CD4-positive, alpha-beta T cell treated with Interleukin-15 for 4 hours (primary cell): Measurements from ENCODE around the gene ESR1.

Experiments
- DNase-seq: peaks from one replicate; pipeline ENCODE4 v3.0.0-alpha.2; 2020; ENCODE audit warnings: low spot score

ESR1 gene

DNA sequence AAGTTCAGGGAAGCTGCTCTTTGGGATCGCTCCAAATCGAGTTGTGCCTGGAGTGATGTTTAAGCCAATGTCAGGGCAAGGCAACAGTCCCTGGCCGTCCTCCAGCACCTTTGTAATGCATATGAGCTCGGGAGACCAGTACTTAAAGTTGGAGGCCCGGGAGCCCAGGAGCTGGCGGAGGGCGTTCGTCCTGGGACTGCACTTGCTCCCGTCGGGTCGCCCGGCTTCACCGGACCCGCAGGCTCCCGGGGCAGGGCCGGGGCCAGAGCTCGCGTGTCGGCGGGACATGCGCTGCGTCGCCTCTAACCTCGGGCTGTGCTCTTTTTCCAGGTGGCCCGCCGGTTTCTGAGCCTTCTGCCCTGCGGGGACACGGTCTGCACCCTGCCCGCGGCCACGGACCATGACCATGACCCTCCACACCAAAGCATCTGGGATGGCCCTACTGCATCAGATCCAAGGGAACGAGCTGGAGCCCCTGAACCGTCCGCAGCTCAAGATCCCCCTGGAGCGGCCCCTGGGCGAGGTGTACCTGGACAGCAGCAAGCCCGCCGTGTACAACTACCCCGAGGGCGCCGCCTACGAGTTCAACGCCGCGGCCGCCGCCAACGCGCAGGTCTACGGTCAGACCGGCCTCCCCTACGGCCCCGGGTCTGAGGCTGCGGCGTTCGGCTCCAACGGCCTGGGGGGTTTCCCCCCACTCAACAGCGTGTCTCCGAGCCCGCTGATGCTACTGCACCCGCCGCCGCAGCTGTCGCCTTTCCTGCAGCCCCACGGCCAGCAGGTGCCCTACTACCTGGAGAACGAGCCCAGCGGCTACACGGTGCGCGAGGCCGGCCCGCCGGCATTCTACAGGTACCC lies at the start of gene ESR1:
Gene ESR1, plus strand, starts transcription at position 170 of the 858 bp plus-strand sequence. Its CDS starts 231 bp downstream, at position 401.
- DNase-seq, result no peak

DNA sequence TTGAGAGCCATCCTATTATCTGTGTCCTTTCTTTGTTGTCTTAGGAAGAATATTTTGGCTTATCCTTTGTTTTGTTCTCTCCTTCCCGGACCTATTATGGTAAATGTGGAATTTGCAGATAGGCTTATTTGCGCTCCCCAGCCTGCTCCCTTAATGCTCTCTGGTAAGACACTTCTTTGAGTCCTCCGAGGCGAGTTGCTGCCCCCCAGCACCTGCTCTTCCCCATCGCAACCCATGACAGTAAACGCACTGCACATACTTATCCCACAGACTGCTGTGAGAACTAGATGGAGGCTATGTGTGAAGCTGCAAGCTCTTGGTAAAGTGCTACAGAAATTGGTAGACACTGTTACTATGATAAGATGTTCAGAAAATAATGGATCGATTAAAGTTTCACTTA lies 47.0 kb upstream of the ESR1 start:
- DNase-seq, result no peak

DNA sequence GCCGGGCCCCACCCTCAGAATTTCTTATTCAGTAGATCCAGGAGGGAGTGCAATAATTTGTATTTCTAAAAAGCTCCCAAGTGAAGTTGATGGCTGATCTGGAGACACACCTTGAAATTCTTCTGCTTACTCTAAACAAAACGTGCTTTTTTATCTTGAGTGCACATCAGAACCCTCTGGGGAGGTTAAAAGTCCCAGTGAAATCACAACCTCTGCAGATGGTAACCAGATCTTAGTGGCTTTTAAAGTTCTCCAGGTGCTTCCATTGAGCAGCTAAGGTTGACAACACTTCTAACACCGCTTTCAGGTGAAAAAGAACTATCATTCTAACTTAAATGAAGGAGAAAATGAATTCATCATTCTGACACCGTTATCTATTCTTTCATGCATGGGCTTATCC lies 45.6 kb upstream of the ESR1 start:
- DNase-seq, result no peak

DNA sequence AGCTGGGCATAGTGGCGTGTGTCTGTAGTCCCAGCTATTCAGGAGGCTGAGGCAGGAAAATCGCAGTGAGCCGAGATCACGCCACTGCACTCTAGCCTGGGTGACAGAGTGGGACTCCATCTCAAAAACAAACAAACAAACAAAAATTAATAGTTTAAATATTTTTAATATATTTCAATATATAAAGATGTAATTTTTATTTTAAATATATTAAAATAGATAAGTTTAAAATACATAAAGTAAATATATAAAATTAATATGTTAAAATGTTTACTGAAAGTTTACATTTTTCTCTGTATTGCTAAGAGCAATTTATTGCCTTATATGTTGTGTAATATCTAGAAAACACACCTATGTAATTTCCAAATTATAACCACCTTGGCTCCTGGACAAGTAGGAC lies 44.7 kb upstream of the ESR1 start:
- DNase-seq, result no peak

DNA sequence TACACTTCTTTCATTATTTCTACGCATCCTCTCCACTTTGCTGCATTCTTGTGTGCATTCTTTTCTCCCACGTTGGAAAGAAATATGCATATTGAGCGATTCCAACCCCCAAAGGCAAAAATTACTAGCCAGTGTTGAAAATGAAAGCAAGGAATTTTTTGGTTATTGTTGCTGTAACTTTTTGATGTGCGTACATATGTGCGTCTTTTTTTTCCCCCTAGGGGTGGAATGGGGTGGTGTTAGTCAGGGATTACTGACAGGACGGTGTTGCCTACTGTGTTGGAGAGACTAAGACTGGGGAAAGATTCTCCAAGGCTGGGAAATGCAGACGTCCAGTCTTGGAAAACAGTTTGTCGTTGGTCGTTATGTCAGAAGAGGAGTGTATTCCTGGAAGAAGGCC lies 44.2 kb upstream of the ESR1 start:
- no peak for DNase-seq

DNA sequence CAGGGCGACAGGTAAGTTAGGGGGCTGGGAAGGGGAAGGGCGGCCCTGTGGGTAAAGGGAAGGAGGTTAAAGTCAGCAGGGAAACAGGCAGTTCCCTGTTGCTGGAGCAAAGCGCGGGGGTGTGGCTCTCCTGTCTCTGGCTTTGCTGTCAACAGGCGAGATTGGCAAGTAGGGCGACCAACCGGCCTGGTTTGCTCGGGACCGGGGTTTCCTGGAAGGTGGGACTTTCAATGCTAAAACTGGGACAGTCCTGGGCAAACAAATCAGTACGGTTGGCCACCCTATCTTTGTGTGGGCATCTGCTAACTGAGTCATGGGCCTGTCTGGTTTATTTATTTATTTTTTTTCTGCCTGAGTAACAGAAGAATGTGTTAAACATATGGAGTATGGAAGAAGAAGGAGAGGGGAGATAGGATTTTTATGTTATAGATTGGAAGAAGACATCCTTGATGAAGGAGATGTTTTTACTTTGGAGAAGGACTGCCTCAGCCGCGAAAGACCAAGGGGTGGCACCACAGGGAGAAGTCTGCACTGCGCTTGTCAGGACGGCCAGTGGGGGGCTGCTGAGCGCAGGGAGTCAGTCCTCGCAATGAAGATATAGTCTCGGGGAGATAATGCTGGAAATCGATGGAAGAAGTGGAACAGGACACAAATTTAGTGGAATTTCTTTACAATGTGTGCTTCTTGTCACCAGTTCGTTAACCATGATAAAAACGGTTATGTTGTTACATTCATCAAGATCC lies 43.4 kb upstream of the ESR1 start:
- DNase-seq, result peak; percentile 10

DNA sequence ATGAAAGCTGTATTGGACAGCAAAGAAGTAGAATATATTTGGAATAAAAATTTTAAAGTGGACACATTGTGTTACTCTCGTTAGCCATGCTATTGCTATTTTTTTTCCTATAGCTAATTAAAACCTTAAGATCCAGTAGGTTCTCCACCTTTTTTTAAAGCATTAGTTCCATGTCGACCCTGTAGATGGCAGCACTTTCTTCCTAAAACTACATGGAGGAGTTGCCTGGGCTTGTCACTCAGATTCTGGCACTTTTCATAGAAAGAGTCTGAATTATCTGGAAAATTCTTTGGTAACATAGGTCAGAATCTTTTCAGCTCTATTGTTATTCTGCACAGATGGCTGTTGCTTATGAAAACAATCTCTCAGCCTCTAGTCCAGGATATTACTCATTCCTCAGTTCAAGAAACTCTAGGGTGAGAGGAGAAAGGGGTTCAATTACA lies 42.0 kb upstream of the ESR1 start:
- peak; percentile 62 for DNase-seq

DNA sequence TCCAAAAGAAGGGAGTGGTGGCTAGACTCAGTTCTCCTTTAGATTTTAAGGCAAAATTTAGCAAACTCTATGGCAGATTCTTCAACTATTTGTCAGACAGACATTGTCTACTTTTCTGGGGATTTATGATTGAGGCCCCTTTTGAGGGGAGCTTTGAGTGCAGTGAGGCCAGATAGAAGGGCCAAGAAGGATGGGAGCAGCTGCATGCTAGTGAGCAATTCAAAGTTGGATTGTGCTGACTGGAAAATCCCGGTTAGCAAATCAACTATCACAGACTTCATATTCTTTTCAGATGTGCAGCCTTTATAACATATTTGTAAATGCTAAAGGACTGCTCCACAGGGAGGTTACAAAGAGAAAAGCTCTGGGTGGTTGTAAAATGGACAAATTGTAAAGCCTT lies 35.0 kb upstream of the ESR1 start:
- DNase-seq, result no peak

DNA sequence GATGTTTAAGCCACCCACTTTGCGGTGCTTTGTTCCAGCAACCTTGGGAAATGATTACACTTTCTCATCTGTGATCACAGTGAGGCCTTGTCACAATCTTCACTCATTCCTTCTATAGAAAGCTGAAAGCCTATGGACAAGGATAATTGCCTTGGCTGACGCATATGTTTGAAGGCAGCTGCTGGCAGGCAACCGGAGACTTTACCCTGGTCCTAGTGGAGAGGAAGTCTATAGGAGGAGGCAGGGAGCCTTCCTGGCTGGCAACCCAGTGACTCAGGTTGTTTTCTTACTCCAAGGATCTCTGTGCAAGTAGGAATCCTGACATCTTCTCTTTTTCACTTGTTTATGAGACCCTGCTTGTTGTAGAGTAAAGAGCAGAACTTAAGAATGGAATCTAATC lies 34.1 kb upstream of the ESR1 start:
- no peak for DNase-seq

DNA sequence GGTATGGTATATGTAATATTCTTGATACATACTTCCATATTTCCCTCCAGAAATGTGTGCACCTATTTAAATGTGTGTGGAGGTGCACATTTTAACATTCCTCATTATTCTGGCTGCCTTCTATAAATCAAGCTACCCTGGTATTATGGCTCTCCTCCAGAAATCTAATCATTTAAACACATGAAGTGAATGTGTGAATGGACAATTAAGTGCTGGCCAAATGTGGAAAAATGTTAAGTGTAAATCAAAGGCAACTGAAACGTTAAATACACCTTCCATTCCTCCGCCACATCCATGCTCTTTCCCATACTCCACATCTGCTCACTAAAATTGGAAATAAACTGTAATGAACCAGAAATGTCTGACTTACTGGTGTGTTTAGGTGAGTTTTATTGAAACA lies 24.9 kb upstream of the ESR1 start:
- DNase-seq, result no peak

DNA sequence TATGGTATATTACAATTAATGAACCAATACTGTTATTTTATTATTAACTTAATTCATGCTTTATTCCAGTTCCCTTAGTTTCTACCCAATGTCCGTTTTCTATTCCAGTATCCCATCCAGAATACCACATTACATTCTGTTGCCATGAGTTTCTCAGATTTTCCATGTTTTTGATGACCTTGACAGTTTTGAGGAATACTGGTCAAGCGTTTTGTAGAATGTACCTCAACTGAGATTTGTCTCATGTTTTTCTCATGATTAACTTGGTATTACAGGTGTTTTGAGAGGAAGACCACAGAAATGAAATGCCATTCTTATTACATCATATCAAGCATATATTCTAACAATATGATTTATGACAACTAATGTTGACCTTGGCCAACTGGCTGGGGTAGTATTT lies 23.8 kb upstream of the ESR1 start:
- DNase-seq, result no peak

DNA sequence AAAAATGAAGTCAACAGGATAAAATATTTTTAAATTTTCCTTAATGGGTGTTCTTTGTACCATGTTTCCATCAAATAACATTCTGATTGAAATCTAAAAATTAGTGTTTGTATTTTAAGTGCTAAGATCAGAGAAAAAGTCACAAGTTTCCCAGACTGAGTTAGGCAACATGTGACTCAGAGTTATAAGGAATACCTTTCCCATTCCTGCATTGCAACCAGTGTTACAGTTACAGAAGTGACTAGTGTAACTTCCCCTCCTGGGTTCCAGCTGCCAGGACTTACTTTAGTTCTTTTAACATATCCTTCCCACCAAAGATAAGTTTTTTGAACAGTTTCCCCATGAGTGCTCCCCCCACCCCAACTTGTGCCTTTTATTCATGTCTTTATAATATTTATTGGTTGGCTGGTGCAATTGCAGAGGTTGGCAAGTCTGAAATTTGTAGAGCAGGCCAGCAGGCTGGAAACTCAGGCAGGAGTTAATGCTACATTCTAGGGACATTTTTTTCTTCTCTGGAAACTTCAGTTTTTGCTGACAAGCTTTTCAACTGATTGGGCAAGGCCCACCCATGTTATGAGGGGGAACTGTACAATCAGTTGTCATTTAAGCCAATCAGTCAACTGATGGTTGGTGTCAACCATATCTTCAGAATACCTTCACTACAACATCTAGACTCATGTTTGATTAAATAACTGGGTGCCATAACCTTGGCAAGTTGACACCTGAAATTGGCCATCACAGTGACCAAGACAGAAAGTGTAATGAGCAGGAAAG lies 22.9 kb upstream of the ESR1 start:
- no peak for DNase-seq

DNA sequence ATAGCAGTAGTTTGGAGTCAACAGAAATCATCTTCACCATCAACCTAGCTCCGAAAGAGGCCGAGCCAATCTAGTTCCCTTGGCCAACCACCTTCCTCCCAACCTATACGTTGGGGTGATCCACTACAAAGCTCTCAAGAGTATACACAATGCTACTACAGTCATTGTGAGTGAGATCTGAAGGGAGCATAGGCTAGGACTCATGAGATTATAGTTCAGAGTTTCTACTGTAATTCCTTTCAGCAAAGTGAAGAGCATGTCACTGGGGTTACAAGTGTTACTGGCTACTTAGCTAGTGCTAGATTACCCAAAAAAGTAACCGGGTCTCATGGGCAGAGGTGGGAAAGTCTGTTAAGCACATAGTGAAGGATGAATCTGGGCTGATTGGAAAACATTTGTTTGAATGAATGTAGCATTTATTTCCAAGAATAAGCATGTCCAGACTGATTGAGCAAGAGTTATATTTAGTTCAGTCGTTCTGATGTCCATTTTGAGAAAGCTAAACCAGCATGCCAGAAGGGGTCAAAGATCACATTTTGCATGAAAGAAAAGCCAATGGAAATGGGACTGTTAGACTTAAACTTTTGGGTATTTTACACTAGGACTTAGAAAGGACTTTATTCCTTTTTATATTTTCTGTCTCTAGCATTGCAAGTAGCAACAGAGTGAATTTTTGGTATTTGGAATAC lies 10.5 kb upstream of the ESR1 start:
- DNase-seq, result no peak

DNA sequence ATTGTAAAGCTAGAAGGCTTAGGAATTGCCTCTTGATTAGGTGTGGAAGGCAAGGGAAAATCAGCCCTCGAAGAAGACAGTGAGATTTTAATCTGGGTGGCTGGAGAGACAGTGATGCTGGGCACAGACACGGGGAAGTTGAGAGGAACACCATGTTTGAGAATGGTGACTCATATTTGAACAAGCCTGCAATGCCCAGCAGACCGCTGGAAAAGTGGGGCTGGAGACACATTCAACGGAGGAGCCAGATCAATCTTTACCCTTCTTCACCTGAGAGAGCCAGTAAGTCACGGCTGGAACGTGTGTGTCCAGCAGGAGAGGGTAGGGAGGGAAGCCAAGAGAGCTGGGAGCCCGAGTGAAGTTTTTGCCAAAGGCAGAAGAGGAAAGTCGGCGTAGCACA lies 3.7 kb upstream of the ESR1 start:
- no peak for DNase-seq

DNA sequence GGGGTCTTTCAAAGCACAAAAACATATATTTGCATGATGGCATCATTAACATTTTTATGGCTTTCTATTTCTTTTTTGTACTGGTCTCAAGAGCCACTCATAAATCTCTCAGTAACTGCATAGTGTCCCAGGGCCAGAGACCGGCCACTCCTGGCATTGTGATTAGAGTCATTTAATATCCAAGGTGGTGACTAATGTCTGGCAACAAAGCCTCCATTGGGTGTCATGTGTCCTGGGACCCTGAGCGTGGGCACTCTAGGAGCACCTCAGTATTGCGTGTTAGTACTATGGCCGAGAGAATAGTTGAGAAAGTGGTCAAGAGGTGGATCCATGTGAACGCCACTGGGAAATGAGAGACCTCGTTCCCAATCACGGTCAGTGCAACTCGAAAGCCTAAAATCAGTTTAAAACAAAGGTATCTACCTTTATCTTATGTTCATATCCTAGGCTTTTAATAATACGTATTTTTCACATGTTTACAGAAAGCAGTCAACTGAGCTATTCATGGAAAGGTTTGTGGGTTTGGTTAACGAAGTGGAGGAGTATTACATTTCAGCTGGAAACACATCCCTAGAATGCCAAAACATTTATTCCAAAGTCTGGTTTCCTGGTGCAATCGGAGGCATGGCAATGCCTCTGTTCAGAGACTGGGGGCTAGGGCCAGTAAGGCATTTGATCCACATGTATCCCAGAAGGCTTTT lies 2.7 kb upstream of the ESR1 start:
- DNase-seq, result no peak

DNA sequence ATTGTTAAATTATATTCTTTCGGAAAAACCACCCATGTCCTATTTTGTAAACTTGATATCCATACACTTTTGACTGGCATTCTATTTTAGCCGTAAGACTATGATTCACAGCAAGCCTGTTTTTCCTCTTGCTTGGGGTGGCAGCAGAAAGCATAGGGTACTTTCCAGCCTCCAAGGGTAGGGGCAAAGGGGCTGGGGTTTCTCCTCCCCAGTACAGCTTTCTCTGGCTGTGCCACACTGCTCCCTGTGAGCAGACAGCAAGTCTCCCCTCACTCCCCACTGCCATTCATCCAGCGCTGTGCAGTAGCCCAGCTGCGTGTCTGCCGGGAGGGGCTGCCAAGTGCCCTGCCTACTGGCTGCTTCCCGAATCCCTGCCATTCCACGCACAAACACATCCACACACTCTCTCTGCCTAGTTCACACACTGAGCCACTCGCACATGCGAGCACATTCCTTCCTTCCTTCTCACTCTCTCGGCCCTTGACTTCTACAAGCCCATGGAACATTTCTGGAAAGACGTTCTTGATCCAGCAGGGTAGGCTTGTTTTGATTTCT lies 2.1 kb upstream of the ESR1 start:
- no peak for DNase-seq

DNA sequence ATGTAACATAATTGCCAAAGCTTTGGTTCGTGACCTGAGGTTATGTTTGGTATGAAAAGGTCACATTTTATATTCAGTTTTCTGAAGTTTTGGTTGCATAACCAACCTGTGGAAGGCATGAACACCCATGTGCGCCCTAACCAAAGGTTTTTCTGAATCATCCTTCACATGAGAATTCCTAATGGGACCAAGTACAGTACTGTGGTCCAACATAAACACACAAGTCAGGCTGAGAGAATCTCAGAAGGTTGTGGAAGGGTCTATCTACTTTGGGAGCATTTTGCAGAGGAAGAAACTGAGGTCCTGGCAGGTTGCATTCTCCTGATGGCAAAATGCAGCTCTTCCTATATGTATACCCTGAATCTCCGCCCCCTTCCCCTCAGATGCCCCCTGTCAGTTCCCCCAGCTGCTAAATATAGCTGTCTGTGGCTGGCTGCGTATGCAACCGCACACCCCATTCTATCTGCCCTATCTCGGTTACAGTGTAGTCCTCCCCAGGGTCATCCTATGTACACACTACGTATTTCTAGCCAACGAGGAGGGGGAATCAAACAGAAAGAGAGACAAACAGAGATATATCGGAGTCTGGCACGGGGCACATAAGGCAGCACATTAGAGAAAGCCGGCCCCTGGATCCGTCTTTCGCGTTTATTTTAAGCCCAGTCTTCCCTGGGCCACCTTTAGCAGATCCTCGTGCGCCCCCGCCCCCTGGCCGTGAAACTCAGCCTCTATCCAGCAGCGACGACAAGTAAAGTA lies 547 bp upstream of the ESR1 start:
- DNase-seq, result no peak

DNA sequence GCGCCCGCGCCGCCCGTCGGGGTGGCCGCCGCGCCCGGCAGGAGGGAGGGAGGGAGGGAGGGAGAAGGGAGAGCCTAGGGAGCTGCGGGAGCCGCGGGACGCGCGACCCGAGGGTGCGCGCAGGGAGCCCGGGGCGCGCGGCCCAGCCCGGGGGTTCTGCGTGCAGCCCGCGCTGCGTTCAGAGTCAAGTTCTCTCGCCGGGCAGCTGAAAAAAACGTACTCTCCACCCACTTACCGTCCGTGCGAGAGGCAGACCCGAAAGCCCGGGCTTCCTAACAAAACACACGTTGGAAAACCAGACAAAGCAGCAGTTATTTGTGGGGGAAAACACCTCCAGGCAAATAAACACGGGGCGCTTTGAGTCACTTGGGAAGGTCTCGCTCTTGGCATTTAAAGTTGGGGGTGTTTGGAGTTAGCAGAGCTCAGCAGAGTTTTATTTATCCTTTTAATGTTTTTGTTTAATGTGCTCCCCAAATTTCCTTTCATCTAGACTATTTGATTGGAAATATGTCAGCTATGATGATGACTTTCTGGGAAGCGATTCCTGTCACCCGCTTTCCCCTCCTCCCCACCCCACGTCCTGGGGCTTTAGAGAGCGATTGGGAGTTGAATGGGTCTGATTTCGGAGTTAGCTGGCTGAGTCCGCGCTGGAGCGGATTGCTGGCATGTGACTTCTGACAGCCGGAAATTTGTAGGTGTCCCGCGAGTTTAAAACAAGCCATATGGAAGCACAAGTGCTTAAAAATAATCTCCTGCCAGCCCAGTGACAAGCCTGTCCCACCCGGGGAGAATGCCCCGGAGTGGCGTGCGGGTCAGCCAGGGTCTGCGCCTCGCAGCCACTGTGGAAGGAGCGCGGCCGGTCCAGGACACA lies 1.1 kb downstream of the ESR1 start:
- DNase-seq, result no peak

DNA sequence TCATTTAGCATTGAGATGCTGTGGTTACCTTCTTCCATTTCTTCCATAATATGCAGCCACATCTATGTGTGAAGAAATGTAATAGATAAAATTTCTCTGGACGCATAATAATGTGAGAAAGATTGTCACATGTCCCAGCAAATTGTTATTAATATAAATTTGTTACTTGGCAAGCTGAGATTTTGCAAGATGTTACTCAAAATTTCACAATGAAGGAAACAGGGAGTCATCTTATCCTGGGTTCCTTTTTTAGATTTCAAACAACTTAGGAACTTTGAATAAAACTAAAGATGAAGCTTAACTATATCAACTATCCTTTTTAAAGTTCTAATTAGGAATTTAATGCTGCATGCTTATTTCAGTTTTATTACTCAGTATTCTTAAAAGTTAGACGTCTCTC lies 3.6 kb downstream of the ESR1 start:
- DNase-seq, result no peak
